ENCODE results near the gene PAPOLG.
"Not testable (repeated sequence)": the region's sequence is repeated elsewhere in the genome, so short reads cannot be mapped to it uniquely, and the experiment has no call there.

Gene PAPOLG

DNA sequence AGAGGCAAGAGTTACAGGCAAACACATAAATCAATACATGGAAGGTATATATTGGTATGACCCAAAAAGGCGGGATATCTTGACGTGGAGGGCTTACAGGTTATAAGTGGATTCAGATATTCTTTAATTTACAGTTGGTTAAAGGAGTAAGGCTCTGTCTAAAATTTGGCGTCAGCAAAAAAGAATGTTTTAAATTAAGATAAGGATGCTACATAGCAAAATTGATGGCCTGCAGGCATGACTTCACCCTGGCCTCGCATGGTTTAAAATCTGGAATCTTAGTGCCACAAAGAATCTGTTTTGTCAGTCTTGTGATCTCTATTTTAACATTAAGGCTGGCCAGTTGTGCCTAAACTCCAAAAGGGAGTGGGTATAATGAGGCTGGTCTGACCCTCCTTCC is 66.9 kb downstream of the PAPOLG start:
- Histone ChIP-seq H3K36me3 (ENCODE audit: insufficient read depth, low read length) (no peaks in the 10 kb centered on the region), H3K9ac (ENCODE audit: low read depth, low read length) (no peak overlapping the region), H3K9me3 (ENCODE audit: control insufficient read depth, insufficient read depth, low read length) (no peaks in the 10 kb centered on the region), H3K4me1 (ENCODE audit: insufficient read depth, low read length) (no peaks in the 10 kb centered on the region)

- no peaks in the 10 kb centered on the region for H3K4me1 ChIP-seq (ENCODE audit: insufficient read depth, low read length)
- no peaks in the 10 kb centered on the region for H3K36me3 ChIP-seq (ENCODE audit: insufficient read depth, low read length)
- H3K9me3 ChIP-seq (ENCODE audit: control insufficient read depth, insufficient read depth, low read length): no peaks in the 10 kb centered on the region
- no peak overlapping the region for H3K9ac ChIP-seq (ENCODE audit: low read depth, low read length)
Observed at GRCh38 chr2:60823694-60824305, 67.7 kb downstream of the PAPOLG start.

GRCh38 chr2:60825666-60826065 is 69.6 kb downstream of the PAPOLG start:
- Histone ChIP-seq H3K9me3 (ENCODE audit: control insufficient read depth, insufficient read depth, low read length) (no peaks in the 10 kb centered on the region), H3K36me3 (ENCODE audit: insufficient read depth, low read length) (no peaks in the 10 kb centered on the region), H3K4me1 (ENCODE audit: insufficient read depth, low read length) (no peaks in the 10 kb centered on the region), H3K9ac (ENCODE audit: low read depth, low read length) (no peak overlapping the region)

- Histone ChIP-seq H3K36me3 (ENCODE audit: insufficient read depth, low read length) (no peaks in the 10 kb centered on the region), H3K9ac (ENCODE audit: low read depth, low read length) (no peak overlapping the region), H3K4me1 (ENCODE audit: insufficient read depth, low read length) (no peaks in the 10 kb centered on the region), H3K9me3 (ENCODE audit: control insufficient read depth, insufficient read depth, low read length) (no peaks in the 10 kb centered on the region)
Observed at GRCh38 chr2:60826111-60826510, 70.0 kb downstream of the PAPOLG start.

DNA sequence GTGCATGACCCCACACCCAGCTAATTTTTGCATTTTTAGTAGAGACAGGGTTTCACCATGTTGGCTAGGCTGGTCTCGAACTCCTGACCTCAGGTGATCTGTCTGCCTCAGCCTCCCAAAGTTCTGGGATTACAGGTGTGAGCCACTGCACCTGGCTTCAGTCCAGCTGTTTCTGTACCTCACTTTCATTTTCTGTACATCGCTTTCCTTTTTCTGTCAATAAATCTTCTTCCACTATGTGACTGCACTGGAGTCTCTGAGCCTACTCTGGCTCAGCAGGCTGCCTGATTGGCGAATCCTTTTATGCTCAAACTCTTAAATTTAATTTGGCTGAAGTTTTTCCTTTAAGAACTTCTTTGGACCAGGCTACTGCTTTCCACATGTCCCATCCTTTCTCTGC is 70.8 kb downstream of the PAPOLG start:
- H3K4me1 ChIP-seq (ENCODE audit: insufficient read depth, low read length); H3K9ac ChIP-seq (ENCODE audit: low read depth, low read length); H3K36me3 ChIP-seq (ENCODE audit: insufficient read depth, low read length); H3K9me3 ChIP-seq (ENCODE audit: control insufficient read depth, insufficient read depth, low read length): not testable (repeated sequence)

DNA sequence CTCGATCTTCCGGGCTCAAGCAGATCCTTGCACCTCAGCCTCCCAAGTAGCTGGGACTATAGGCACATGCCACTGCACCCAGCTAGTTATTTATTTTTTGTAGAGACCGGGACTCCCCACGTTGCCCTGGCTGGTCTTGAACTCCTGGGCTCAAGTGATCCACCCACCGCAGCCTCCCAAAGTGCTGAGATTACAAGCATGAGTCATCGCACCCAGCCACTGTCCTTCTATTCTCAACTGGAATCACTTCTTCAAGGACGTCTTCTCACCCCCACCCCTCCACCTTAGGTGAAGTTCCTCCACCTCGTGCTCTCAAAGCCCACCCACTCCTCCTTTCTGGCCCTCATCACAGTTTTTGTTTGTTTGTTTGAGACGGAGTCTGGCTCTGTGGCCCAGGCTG is 71.3 kb downstream of the PAPOLG start:
- H3K9ac ChIP-seq (ENCODE audit: low read depth, low read length): no peak overlapping the region
- H3K36me3 ChIP-seq (ENCODE audit: insufficient read depth, low read length): no peaks in the 10 kb centered on the region
- H3K9me3 ChIP-seq (ENCODE audit: control insufficient read depth, insufficient read depth, low read length): no peaks in the 10 kb centered on the region
- no peaks in the 10 kb centered on the region for H3K4me1 ChIP-seq (ENCODE audit: insufficient read depth, low read length)

DNA sequence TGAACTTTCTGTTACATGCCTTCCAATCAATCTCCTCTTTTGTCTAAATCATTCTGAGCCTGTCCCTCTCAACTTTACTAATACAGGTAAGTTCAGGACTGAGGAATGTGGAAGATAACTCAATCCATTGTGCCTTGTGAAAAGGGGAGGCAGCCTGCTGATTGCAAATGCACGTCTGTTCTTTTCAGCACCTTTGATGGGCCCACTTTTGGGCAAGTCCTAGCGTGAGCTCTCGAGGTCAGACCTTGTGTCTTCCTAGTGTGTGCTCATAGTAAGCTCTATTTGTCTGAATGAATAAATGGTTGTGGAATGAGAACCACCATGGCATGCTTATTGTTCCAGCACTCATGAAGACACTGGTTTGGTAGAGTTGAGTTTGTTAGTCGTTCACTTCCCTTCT is 74.9 kb downstream of the PAPOLG start:
- Histone ChIP-seq H3K9me3 (ENCODE audit: control insufficient read depth, insufficient read depth, low read length) (no peaks in the 10 kb centered on the region), H3K36me3 (ENCODE audit: insufficient read depth, low read length) (no peaks in the 10 kb centered on the region), H3K9ac (ENCODE audit: low read depth, low read length) (no peak overlapping the region), H3K4me1 (ENCODE audit: insufficient read depth, low read length) (0 out of 2 replicates have a peak, but pooled peaks cover 3% of the 10 kb centered on the region)

DNA sequence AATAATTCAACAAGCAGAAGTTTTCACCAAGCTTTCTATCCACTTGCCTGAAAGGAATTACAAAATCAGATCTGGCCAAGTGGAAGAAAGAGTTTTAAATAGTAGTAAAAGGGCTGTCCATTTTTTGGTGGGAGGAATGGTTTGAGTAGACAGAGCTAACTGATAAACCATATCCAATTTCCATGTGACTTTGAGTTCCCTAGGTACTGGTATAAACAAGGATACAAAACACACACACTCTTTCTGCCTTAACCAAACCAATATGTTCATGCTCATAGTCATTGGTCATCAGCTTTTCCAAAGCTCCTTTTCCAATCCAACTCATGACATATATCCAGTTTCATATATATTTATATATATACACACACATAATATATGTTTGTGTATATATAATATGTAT is 75.9 kb downstream of the PAPOLG start:
- 0 out of 2 replicates have a peak, but pooled peaks cover 3% of the 10 kb centered on the region for H3K4me1 ChIP-seq (ENCODE audit: insufficient read depth, low read length)

DNA sequence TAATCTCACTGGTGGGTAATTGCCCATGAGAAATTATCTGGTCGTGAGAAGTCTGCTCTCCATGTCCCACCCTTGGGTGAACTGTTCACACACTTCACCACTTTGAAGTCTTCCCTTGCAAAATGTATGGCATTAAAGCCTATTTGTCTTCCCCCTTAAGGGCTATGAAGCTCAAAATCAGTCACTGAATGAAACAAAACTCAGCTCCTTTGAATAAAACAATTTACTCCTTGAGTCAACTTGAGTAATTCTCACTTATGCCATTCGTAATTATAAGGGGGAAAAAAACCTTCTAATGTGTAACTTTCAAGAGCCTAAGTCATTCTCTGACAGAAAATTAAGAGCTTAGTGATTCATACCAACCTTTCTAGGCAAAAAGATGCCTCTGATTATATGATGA is 76.6 kb downstream of the PAPOLG start:
- Histone ChIP-seq H3K4me1 (ENCODE audit: insufficient read depth, low read length) (0 out of 2 replicates have a peak, but pooled peaks cover 3% of the 10 kb centered on the region), H3K36me3 (ENCODE audit: insufficient read depth, low read length) (no peaks in the 10 kb centered on the region), H3K9me3 (ENCODE audit: control insufficient read depth, insufficient read depth, low read length) (no peaks in the 10 kb centered on the region), H3K9ac (ENCODE audit: low read depth, low read length) (no peak overlapping the region)

More for the DNA sequence above, 75.9 kb downstream of the PAPOLG start:
- Histone ChIP-seq H3K36me3 (ENCODE audit: insufficient read depth, low read length) (no peaks in the 10 kb centered on the region), H3K9ac (ENCODE audit: low read depth, low read length) (no peak overlapping the region), H3K9me3 (ENCODE audit: control insufficient read depth, insufficient read depth, low read length) (no peaks in the 10 kb centered on the region)

GRCh38 chr2:60834270-60834717 is 78.2 kb downstream of the PAPOLG start:
- no peaks in the 10 kb centered on the region for H3K9me3 ChIP-seq (ENCODE audit: control insufficient read depth, insufficient read depth, low read length)
- no peaks in the 10 kb centered on the region for H3K36me3 ChIP-seq (ENCODE audit: insufficient read depth, low read length)
- H3K4me1 ChIP-seq (ENCODE audit: insufficient read depth, low read length): 0 out of 2 replicates have a peak, but pooled peaks cover 3% of the 10 kb centered on the region
- H3K9ac ChIP-seq (ENCODE audit: low read depth, low read length): no peak overlapping the region

GRCh38 chr2:60836491-60836890 is 80.4 kb downstream of the PAPOLG start:
- Histone ChIP-seq H3K9ac (ENCODE audit: low read depth, low read length) (no peak overlapping the region), H3K36me3 (ENCODE audit: insufficient read depth, low read length) (no peaks in the 10 kb centered on the region), H3K4me1 (ENCODE audit: insufficient read depth, low read length) (0 out of 2 replicates have a peak, but pooled peaks cover 3% of the 10 kb centered on the region), H3K9me3 (ENCODE audit: control insufficient read depth, insufficient read depth, low read length) (no peaks in the 10 kb centered on the region)

DNA sequence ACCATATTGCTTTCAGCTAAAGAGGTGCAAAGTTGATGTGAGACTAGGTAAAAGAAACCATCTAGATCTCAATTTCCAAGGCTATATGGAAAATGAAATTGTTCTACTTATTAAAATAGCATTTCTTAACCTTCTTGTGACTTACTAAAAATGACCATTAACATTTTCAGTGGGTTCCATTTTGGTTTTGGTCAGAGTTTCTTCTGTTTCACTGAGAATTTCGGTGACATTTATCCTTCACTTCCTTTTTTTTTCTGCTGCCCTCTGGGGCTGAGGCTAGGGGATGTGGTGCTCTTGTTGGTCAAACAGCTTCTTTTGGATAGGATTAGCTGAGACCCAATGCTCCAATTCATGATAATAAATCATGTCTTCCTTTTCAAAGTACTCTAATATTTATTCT is 81.1 kb downstream of the PAPOLG start:
- Histone ChIP-seq H3K36me3 (ENCODE audit: insufficient read depth, low read length) (no peaks in the 10 kb centered on the region), H3K9ac (ENCODE audit: low read depth, low read length) (no peak overlapping the region), H3K4me1 (ENCODE audit: insufficient read depth, low read length) (0 out of 2 replicates have a peak, but pooled peaks cover 3% of the 10 kb centered on the region), H3K9me3 (ENCODE audit: control insufficient read depth, insufficient read depth, low read length) (no peaks in the 10 kb centered on the region)

DNA sequence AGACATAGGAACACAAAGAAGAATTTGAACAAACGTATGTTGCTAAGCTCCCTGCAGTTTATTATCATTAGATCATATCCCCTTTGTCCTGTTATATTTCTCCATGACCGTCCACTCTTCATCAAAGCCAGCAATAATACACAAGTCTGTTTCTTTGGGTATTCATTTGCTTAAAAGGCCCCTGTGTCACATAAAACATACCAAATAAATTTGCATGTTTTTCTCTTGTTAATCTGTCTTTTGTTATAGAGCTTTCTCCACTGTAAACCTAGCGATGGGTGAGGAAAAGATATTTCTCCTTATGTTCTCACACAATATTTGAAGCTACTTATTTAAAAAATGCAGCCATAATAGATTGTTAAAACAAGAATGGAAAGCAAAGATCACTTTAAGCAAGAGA is 82.4 kb downstream of the PAPOLG start:
- Histone ChIP-seq H3K4me1 (ENCODE audit: insufficient read depth, low read length) (0 out of 2 replicates have a peak, but pooled peaks cover 3% of the 10 kb centered on the region), H3K9ac (ENCODE audit: low read depth, low read length) (no peak overlapping the region), H3K36me3 (ENCODE audit: insufficient read depth, low read length) (no peaks in the 10 kb centered on the region), H3K9me3 (ENCODE audit: control insufficient read depth, insufficient read depth, low read length) (no peaks in the 10 kb centered on the region)

- Histone ChIP-seq H3K4me1 (ENCODE audit: insufficient read depth, low read length) (0 out of 2 replicates have a peak, but pooled peaks cover 3% of the 10 kb centered on the region), H3K9ac (ENCODE audit: low read depth, low read length) (no peak overlapping the region), H3K36me3 (ENCODE audit: insufficient read depth, low read length) (no peaks in the 10 kb centered on the region), H3K9me3 (ENCODE audit: control insufficient read depth, insufficient read depth, low read length) (no peaks in the 10 kb centered on the region)
Observed at GRCh38 chr2:60839126-60839813, 83.2 kb downstream of the PAPOLG start.

DNA sequence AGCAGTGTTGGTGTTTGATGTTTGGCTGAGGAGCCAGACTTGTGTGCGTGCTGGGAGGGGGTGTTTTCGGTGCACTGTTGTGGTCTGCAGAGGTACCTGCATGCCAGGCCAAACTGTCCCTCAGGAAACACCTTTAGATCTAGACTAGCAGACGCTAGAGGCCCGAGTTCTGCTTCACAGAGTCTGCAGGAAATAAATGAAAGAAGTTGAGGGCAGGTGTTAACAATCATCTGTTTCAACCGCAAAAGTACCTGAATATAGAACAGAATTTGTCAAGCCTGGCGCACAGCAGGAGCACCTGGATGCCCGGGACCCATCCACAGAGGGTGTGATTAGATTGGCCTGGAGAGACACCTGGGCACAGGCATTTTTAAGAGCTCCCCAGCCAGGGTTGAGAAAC is 84.8 kb downstream of the PAPOLG start:
- Histone ChIP-seq H3K9me3 (ENCODE audit: control insufficient read depth, insufficient read depth, low read length) (no peaks in the 10 kb centered on the region), H3K36me3 (ENCODE audit: insufficient read depth, low read length) (no peaks in the 10 kb centered on the region), H3K4me1 (ENCODE audit: insufficient read depth, low read length) (no peaks in the 10 kb centered on the region), H3K9ac (ENCODE audit: low read depth, low read length) (no peak overlapping the region)
